GM19351 (cell line): ENCODE results near the gene PNMA5.
A peak's percentile ranks its signal among the peaks of the same experiment; 100 is the strongest.

Experiments
- ATAC-seq: cut with Tn5 transposase; IDR thresholded peaks from one replicate; pipeline ENCODE4 v1.9.1; 2021; ENCODE audit warnings: mild to moderate bottlenecking, moderate library complexity; ENCODE audit not compliant: unreplicated experiment

The PNMA5 gene

GRCh38 chrX:152959626-152960025 lies 34.3 kb downstream of the PNMA5 start:
- no peak for ATAC-seq

- ATAC-seq, result peak; percentile 91
Observed at GRCh38 chrX:152958524-152959465, 35.1 kb downstream of the PNMA5 start.

- no peak for ATAC-seq
Observed at GRCh38 chrX:152958047-152958446, 35.9 kb downstream of the PNMA5 start.

- ATAC-seq, result no peak
Observed at GRCh38 chrX:152950786-152951185, 43.1 kb downstream of the PNMA5 start.

GRCh38 chrX:152949114-152949513 lies 44.8 kb downstream of the PNMA5 start:
- no peak for ATAC-seq

- ATAC-seq, result no peak
Observed at GRCh38 chrX:152946681-152947080, 47.2 kb downstream of the PNMA5 start.

GRCh38 chrX:152945021-152945979 lies 48.6 kb downstream of the PNMA5 start:
- no peak for ATAC-seq

GRCh38 chrX:152943826-152944225 lies 50.1 kb downstream of the PNMA5 start:
- no peak for ATAC-seq

GRCh38 chrX:152942077-152942442 lies 51.9 kb downstream of the PNMA5 start:
- ATAC-seq, result no peak

GRCh38 chrX:152941328-152942076 lies 52.4 kb downstream of the PNMA5 start:
- peak; percentile 90 for ATAC-seq
